Measurements from ENCODE around the gene TMEM212.

- TF ChIP-seq CTCF (IDR thresholded peaks at IDR 0.05) = no peak
- TF ChIP-seq POLR2AphosphoS5 (IDR thresholded peaks at IDR 0.05) = no peak
Observed at GRCh38 chr3:171907761-171908160, 64.6 kb downstream of the TMEM212 start.

Measured in stomach (tissue), 4 donors.